Endothelial cell of umbilical vein (primary cell): ENCODE data around the gene MFAP2.

Source experiments
- CTCF ChIP-seq, 2 donors: IDR thresholded peaks; 1 replicate in 1 of 2; 2 replicates in 1 of 2; pipeline ENCODE4 v1.5.1; 2011; ENCODE audit warnings: low read length in 2 of 2, mild to moderate bottlenecking in 2 of 2, moderate library complexity in 2 of 2, control low read depth in 1 of 2, inconsistent platforms in 1 of 2, low read depth in 1 of 2; ENCODE audit not compliant: insufficient read depth in 1 of 2; ENCODE audit errors: extremely low read depth in 1 of 2
- EZH2 ChIP-seq: IDR thresholded peaks from 2 replicates; pipeline ENCODE4 v1.6.1; 2012; ENCODE audit warnings: borderline replicate concordance, low read depth, mild to moderate bottlenecking, moderate library complexity, low read length, inconsistent platforms; ENCODE audit not compliant: severe bottlenecking
- GATA2 ChIP-seq: IDR thresholded peaks from 2 replicates; pipeline ENCODE4 v1.7.0; 2011; ENCODE audit warnings: low read depth, mild to moderate bottlenecking, moderate library complexity, mixed read lengths, low read length; ENCODE audit not compliant: insufficient read length, insufficient read depth
- JUN ChIP-seq: IDR thresholded peaks from 2 replicates; pipeline ENCODE4 v1.6.1; 2011; ENCODE audit warnings: borderline replicate concordance, low read depth; ENCODE audit not compliant: insufficient read length, insufficient read depth
- MYC ChIP-seq: IDR thresholded peaks from one replicate; pipeline ENCODE4 v1.6.1; 2011; ENCODE audit warnings: mild to moderate bottlenecking, low read depth, low read length
- POLR2A ChIP-seq: IDR thresholded peaks from 2 replicates; pipeline ENCODE4 v1.6.1; 2012; ENCODE audit warnings: low read depth, mild to moderate bottlenecking, control low read depth, low read length
- POLR2AphosphoS5 ChIP-seq: IDR thresholded peaks from 2 replicates; pipeline ENCODE4 v1.6.1; 2012; ENCODE audit warnings: low read depth, mild to moderate bottlenecking, control low read depth, low read length, moderate library complexity; ENCODE audit not compliant: insufficient read depth

- TF ChIP-seq CTCF (IDR thresholded peaks at IDR 0.05; ENCODE audit: extremely low read depth in 1 of 2, insufficient read depth in 1 of 2, low read depth in 1 of 2, low read length in 2 of 2) (no peak), EZH2 (no peak), POLR2A (no peak), POLR2AphosphoS5 (no peak), MYC (no peak), JUN (no peak), GATA2 (no peak)
These were observed 25.2 kb downstream of the MFAP2 start for GRCh38 chr1:16955186-16955585.
